ENCODE data around the gene CHERP.

GRCh38 chr19:16586477-16586871 is 44.2 kb upstream of the CHERP start:
- TF ChIP-seq CTCF (conservative IDR thresholded peaks at IDR 0.05 in 1 of 2, IDR thresholded peaks at IDR 0.05 in 1 of 2; ENCODE audit: extremely low read depth in 1 of 2, insufficient read depth in 1 of 2, low read depth in 1 of 2, low read length in 2 of 2) = no peak
- no peak for TF ChIP-seq EZH2 (IDR thresholded peaks at IDR 0.05; ENCODE audit: borderline replicate concordance, low read length)

All from mammary epithelial cell (primary cell).